GM10266 (cell line): ENCODE results near the gene RALGPS2.
A peak's percentile ranks its signal among the peaks of the same experiment; 100 is the strongest.

Experiments
- DNase-seq: peaks from one replicate; pipeline ENCODE4 v3.0.0; 2012; ENCODE audit errors: extremely low spot score
- CTCF ChIP-seq: IDR thresholded peaks from 2 replicates; pipeline ENCODE4 v1.5.1; 2012; ENCODE audit warnings: mild to moderate bottlenecking, low read depth; ENCODE audit not compliant: control insufficient read depth, insufficient read depth; ENCODE audit errors: missing control alignments

Gene RALGPS2

GRCh38 chr1:178718520-178718919 is 6.5 kb upstream of the RALGPS2 start:
- TF ChIP-seq CTCF: no peak
- DNase-seq: no peak

- no peak for TF ChIP-seq CTCF
- DNase-seq: no peak
Measured at GRCh38 chr1:178723546-178723945, 1.5 kb upstream of the RALGPS2 start.

GRCh38 chr1:178724376-178724727 is 692 bp upstream of the RALGPS2 start:
- DNase-seq: no peak
- no peak for TF ChIP-seq CTCF

GRCh38 chr1:178725466-178726086 is 532 bp downstream of the RALGPS2 start:
- no peak for TF ChIP-seq CTCF
- DNase-seq: peak; percentile 34

GRCh38 chr1:178726087-178726517 is 1.1 kb downstream of the RALGPS2 start:
- DNase-seq: peak; percentile 44
- TF ChIP-seq CTCF: no peak

GRCh38 chr1:178726545-178726944 is 1.5 kb downstream of the RALGPS2 start:
- DNase-seq: peak; percentile 8

More at GRCh38 chr1:178726545-178726944, 1.5 kb downstream of the RALGPS2 start:
- TF ChIP-seq CTCF: no peak
